Medulla oblongata (tissue), 1 donor: ENCODE measurements around the gene UQCRFS1.
"Not testable (repeated sequence)": the region's sequence is repeated elsewhere in the genome, so short reads cannot be mapped to it uniquely, and the experiment has no call there.

ENCODE experiments used
- DNase-seq: peaks from one replicate; pipeline ENCODE4 v3.0.0-alpha.2; 2015; ENCODE audit errors: extremely low spot score

The UQCRFS1 gene

DNA sequence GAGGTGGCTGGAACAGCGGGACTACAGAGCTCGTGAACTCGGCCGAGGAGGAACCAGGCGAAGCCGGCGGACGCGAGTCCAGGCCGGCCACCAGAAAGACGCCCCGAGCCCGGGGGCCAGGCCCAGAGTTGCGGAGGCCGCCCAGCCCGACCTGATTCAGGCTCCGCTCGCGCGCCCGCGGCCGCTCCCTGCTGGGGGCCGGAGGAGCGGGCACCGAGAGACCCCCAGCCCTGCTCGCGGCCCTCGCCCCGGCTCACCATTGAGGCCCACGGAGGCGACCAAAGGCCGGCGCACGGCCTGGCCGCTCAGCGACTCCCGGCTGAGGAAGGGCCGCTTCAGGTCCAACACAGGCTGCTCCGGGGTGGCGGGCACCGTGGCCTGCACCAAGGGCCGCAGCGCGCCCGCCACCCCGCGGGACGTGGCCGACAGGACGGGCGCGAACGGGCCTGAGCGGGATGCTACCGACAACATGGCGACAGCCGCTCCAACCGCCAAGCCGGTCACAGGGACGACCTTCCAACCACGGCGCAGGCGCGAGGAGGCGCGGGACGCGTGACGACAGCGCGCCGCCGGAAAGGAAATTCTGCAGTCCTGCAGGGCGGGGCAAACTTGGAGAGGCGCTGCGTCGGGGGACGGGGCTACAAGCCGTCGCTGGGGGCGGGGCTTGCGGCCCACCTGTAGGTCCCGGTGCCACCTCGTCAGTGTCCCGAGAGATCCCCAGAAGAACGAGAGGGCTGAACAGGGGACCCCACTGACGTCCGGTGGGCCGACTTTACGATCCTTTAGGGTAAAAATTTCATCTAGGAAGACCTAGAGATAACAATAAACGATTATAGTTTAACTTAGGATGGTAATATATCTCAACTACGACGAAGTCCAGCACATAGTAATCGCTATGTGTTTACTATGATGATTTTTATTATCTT, at the start of gene UQCRFS1:
UQCRFS1 (minus strand) TSS at position 504 of the 926 bp plus-strand sequence; CDS start at position 471, 33 bp downstream.
- peak; percentile 95 for DNase-seq

DNA sequence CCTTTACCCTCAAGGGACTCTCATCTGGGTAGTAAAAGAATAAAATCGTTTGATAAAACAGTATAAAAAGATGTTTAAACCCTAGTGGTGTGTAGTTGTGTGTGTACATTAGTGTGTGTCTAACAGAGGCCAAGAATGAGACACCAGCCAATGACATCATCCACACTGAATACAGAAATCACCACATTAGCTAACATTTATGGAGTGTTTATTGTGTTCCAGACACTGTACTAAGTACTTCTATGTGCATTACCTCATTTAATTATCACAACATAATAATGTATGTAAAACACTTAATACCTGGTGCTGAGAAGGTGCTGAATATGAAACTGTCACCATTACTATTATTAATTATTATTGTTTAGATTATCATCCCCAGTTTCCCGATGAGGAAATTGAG, 49.1 kb upstream of the UQCRFS1 start:
- DNase-seq = no peak

DNA sequence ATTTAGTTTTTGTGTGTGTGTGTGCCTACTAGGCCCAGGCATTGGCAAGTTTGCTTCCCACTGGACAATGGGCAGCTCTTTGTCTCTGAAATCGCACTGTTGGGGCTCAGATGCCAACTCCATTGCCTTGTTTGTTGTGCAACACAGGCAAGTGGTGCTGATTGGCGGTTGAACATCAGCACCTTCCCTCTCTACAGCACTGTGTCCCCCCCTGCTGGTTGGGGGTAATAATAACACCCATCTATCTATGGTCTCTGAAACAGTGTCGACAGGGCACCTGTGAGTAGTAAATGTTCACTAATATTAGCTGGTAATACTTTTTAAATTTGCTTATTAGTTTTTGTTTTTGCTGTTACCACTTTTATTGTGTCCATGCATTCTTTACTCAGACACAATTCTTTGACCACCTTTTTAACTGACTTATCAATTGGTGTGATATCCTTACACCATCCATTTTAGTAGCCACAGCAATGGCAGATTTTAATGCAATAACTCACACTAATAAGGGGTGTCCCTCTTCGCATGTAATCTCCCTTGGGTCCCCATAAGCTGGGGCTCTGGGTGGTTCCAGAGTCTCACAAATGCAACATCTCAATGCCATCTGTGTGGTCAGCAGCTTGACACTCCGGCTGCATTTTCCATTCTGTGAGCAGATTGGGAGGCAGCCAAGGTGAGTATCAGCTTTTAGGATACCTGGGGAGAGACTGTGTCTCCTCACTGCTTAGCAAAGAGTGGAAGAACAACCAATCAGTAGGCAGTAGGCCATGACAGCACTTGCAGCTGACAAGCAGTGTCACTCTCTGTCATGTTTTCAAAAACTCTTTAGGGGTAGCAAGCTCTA, 47.7 kb upstream of the UQCRFS1 start:
- peak; percentile 27 for DNase-seq

- DNase-seq = no peak
These were observed 46.9 kb upstream of the UQCRFS1 start for GRCh38 chr19:29259867-29260281.

GRCh38 chr19:29259153-29259552, 46.2 kb upstream of the UQCRFS1 start:
- DNase-seq = no peak

DNA sequence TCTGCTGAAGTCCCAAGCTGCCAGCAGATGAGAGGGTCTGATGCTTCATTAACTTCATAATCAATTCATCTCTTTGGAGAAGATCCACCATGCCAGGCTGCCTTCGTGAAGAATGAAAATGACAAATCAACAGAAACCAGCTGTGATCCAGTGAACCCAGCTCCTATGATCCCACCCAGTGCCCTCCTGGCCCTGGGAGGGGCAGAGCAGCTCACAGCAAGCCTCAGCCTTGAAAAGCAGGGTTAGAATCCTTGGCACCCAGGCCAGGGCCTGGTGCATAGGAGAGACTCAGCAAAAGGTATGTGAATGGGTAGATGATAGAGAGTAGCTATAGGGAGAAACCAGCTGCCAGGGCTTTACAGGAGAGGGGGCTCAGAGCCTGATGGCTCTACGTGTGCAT, 43.6 kb upstream of the UQCRFS1 start:
- no peak for DNase-seq

- no peak for DNase-seq
These were observed 43.0 kb upstream of the UQCRFS1 start for GRCh38 chr19:29255912-29256311.

GRCh38 chr19:29255006-29255405, 42.1 kb upstream of the UQCRFS1 start:
- no peak for DNase-seq

DNA sequence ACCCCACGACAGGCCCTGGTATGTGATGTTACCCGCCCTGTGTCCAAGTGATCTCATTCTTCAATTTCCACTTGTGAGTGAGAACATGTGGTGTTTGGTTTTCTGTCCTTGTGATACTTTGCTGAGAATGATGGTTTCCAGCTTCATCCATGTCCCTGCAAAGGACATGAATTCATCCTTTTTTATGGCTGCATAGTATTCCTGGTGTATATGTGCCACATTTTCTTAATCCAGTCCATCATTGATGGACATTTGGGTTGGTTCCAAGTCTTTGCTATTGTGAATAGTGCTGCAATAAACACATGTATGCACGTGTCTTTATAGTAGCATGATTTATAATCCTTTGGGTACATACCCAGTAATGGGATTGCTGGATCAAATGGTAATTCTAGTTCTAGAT, 36.8 kb upstream of the UQCRFS1 start:
- DNase-seq = not testable (repeated sequence)

GRCh38 chr19:29248332-29248844, 35.4 kb upstream of the UQCRFS1 start:
- no peak for DNase-seq

DNA sequence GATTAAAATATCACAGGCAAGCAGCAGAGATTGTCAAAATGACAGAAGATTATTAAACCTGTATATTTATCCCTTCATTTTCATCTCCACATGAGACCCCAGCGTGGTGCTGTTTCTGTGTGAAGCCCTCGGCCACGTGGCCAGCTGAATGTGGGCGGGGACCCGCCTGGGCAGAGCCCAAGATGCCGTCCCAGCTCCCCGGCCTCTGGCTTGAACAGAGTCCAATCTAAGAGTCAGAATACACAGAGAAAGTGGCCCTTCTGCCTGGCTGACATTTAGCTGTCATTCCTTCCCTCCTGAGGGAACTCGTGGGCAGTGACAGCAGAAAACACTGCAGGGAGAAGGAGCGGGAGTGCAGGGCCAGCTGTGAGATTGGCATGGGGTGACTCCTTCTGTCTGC, 34.9 kb upstream of the UQCRFS1 start:
- DNase-seq = peak; percentile 21

DNA sequence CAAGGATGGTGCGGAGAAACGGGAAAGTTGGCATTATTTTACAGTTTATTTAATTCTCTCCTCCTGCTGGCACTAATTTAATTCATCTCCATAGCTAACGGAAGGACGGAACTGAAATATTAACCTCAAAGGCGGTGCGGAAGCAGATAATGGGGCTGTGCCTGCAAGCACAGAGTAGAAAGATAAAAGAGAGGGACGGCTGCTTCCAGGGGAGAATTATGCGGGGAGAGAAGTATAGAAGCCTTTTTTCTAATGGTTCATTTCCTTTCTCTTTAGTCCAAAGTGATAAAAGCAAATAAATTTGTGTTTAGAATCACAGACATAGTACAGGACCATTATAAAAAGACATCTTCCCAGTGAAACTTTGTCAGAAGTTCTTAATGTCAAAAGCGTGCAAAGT, 34.5 kb upstream of the UQCRFS1 start:
- DNase-seq = no peak

GRCh38 chr19:29247051-29247450, 34.1 kb upstream of the UQCRFS1 start:
- no peak for DNase-seq

GRCh38 chr19:29245215-29245614, 32.3 kb upstream of the UQCRFS1 start:
- peak; percentile 33 for DNase-seq

DNA sequence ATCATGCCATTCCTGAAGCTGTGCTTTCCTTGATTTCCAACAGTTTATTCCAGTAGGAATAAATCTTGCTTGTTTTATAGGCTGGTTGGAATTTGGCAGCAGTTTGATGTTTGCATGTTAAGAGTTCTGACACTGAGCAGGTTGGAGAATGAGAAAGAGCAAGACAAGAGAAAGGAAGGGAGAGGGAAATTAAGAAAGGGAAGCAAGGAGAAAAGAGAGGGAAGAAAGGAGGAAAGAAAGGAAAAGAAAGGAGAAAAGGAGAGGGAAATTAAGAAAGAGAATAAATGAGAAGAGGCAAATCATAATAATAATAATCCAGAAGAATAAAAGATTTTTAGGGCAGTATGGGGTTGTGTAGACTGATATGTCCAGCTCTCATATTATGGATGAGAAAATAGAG, 28.4 kb upstream of the UQCRFS1 start:
- no peak for DNase-seq

GRCh38 chr19:29239213-29239776, 26.3 kb upstream of the UQCRFS1 start:
- DNase-seq = no peak

DNA sequence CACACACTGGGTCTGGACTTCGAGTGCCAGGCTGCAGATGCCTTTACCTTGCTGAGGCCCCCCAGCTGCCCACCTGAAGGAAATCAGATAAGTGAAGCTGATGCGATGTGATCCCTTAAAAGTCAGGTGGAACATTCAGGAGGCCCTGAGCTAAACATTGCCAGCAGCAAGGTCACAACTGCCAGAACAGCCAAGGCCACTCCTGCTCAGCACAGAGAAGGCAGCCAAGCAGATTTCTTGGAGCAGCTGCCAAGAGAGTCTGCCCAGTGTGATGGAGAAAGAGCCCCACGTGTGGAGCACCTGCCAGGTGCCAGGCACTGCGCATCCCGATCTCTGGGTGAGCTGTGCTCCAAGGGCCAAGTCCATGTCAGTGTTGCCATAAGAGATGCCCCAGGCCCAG, 20.6 kb upstream of the UQCRFS1 start:
- no peak for DNase-seq

DNA sequence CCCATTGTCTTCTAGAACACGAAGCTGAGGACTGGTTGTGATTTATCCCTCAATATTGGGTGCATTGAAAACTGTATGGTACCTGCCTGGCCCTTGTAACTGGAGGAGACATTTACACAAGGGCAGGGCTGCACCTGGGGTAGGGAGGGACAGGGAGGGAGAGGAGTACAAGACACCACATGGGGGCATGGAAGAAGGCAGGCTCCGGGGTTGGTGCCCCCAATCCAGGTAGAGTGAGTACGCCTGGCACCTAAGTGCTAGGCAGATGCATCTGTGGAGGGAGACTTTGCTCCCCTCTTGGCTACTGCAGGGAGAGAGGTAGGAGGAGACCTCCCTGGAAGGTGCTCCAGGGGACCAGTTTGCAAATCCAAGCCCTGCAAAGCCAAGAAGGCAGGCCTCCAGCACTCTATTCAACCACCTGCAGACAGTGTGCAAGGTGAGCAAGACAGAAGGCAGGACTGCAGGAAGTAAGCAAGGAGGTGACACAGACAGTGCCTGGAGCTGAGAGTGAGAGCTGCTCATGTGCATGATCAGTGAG, 19.4 kb upstream of the UQCRFS1 start:
- DNase-seq = no peak

GRCh38 chr19:29231306-29231705, 18.4 kb upstream of the UQCRFS1 start:
- DNase-seq = not testable (repeated sequence)

GRCh38 chr19:29217616-29218015, 4.7 kb upstream of the UQCRFS1 start:
- no peak for DNase-seq

DNA sequence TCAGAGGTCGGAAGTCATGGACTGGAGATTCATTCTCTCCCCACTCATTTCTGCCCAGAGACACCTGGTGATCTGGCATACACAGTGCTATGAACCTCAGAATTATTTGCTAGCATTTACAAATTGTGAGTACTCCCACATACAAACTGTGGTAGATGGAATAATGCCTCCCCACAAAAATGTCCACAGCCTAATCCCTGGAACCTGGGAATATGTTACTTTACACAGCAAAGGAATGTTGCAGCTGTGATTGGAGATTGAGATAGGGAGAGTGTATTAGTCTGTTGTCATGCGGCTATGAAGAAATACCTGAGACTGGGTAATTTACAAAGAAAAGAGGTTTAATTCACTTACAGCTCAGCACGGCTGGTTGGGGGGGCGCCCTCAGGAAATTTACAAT, 3.1 kb upstream of the UQCRFS1 start:
- no peak for DNase-seq

DNA sequence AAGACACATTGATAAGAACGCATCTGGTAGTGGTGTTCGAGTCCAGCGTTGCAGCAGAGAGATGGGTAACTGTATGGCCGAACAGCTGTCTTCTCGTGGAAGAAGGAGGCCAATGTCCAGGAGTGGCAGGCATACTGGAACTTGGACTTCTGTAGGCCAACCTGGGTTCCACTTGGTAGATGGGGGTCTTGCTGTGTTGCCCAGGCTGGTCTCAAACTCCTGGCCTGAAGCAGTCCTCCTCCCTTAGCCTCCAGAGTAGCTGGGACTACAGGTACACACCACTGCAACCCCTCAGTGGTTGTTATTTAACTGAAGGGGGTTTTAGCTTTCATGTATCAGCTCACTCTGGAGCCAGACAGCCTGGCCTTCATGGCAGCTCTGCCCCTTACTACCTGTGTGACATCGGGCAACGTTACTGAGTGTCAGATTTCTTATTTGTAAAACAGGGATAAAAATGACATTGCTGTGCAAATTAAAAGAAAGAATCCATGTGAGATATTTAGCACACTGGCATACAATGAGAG, 2.4 kb upstream of the UQCRFS1 start:
- no peak for DNase-seq
